GM04503 (cell line): ENCODE results near the gene CCDC3.

Source experiments
- DNase-seq: peaks from one replicate; pipeline ENCODE4 v3.0.0-alpha.2; 2012; ENCODE audit warnings: low read depth

Gene CCDC3

GRCh38 chr10:12922117-12922900 is 79.2 kb downstream of the CCDC3 start:
- no peak for DNase-seq

- no peak for DNase-seq
Observed at GRCh38 chr10:12921163-12921562, 80.3 kb downstream of the CCDC3 start.

- no peak for DNase-seq
Observed at GRCh38 chr10:12919574-12919973, 81.9 kb downstream of the CCDC3 start.

GRCh38 chr10:12916587-12916986 is 84.9 kb downstream of the CCDC3 start:
- no peak for DNase-seq

- no peak for DNase-seq
Observed at GRCh38 chr10:12915637-12916168, 85.8 kb downstream of the CCDC3 start.

- no peak for DNase-seq
Observed at GRCh38 chr10:12914111-12914510, 87.4 kb downstream of the CCDC3 start.

GRCh38 chr10:12911795-12912194 is 89.7 kb downstream of the CCDC3 start:
- no peak for DNase-seq

- no peak for DNase-seq
Observed at GRCh38 chr10:12910835-12911234, 90.7 kb downstream of the CCDC3 start.

- DNase-seq: no peak
Observed at GRCh38 chr10:12909836-12910185, 91.7 kb downstream of the CCDC3 start.

GRCh38 chr10:12909182-12909835 is 92.2 kb downstream of the CCDC3 start:
- DNase-seq: no peak

- no peak for DNase-seq
Observed at GRCh38 chr10:12908773-12909172, 92.7 kb downstream of the CCDC3 start.

GRCh38 chr10:12907656-12908055 is 93.9 kb downstream of the CCDC3 start:
- DNase-seq: no peak

GRCh38 chr10:12906051-12906541 is 95.4 kb downstream of the CCDC3 start:
- DNase-seq: no peak

- DNase-seq: no peak
Observed at GRCh38 chr10:12905067-12905466, 96.4 kb downstream of the CCDC3 start.

GRCh38 chr10:12902851-12903358 is 98.6 kb downstream of the CCDC3 start:
- no peak for DNase-seq

- DNase-seq: no peak
Observed at GRCh38 chr10:12902135-12902572, 99.4 kb downstream of the CCDC3 start.

- DNase-seq: no peak
Observed at GRCh38 chr10:12899546-12899945, 102.0 kb downstream of the CCDC3 start.

GRCh38 chr10:12898271-12898670 is 103.2 kb downstream of the CCDC3 start:
- no peak for DNase-seq

- DNase-seq: no peak
Observed at GRCh38 chr10:12897278-12897677, 104.2 kb downstream of the CCDC3 start.

GRCh38 chr10:12896251-12896650 is 105.3 kb downstream of the CCDC3 start:
- no peak for DNase-seq

GRCh38 chr10:12892924-12893323 is 108.6 kb downstream of the CCDC3 start:
- DNase-seq: no peak

GRCh38 chr10:12890958-12891357 is 110.6 kb downstream of the CCDC3 start:
- no peak for DNase-seq

GRCh38 chr10:12888470-12888869 is 113.0 kb downstream of the CCDC3 start:
- no peak for DNase-seq
